HepG2 (cell line): Measurements from ENCODE around the gene TBX10. TPM values are rescaled to one million over a fixed set of nuclear protein-coding genes. Genes with fewer than 3 reads are reported as not detected.

Source experiments
- ETV5 ChIP-seq: IDR thresholded peaks from 2 replicates; pipeline ENCODE4 v1.6.1; 2018; ENCODE audit warnings: missing biosample characterization, missing genetic modification reagents, inconsistent platforms, borderline replicate concordance
- FOXM1 ChIP-seq: sonication (generic); formaldehyde crosslinking; IDR thresholded peaks from 2 replicates; pipeline ENCODE4 v1.5.0; 2020; ENCODE audit warnings: missing genetic modification reagents
- GATA4 ChIP-seq: sonication (generic); IDR thresholded peaks from 2 replicates; pipeline ENCODE4 v1.6.1; 2016; ENCODE audit warnings: antibody characterized with exemption, low read depth, borderline replicate concordance
- KDM2A ChIP-seq: sonication (generic); formaldehyde crosslinking; IDR thresholded peaks from 2 replicates; pipeline ENCODE4 v1.4.0; 2020; ENCODE audit warnings: low read depth, missing genetic modification reagents, borderline replicate concordance
- SCMH1 ChIP-seq: sonication (generic); formaldehyde crosslinking; IDR thresholded peaks from 2 replicates; pipeline ENCODE4 v1.9.0; 2021; ENCODE audit warnings: missing genetic modification reagents, mild to moderate bottlenecking, borderline replicate concordance
- SP5 ChIP-seq: IDR thresholded peaks from 2 replicates; pipeline ENCODE4 v1.6.1; 2016; ENCODE audit warnings: low read depth, borderline replicate concordance
- ZMYM3 ChIP-seq: sonication (generic); formaldehyde crosslinking; IDR thresholded peaks from 2 replicates; pipeline ENCODE4 v1.5.1; 2020; ENCODE audit warnings: mild to moderate bottlenecking, missing genetic modification reagents
- ZNF7 ChIP-seq: IDR thresholded peaks from 2 replicates; pipeline ENCODE4 v1.6.1; 2016; ENCODE audit warnings: missing biosample characterization, missing genetic modification reagents
- ZNF780A ChIP-seq: sonication (generic); formaldehyde crosslinking; IDR thresholded peaks from 2 replicates; pipeline ENCODE4 v1.8.0; 2022; ENCODE audit warnings: mild to moderate bottlenecking, missing genetic modification reagents, moderate library complexity
- ZSCAN21 ChIP-seq: sonication (generic); formaldehyde crosslinking; IDR thresholded peaks from 2 replicates; pipeline ENCODE4 v1.8.0; 2022; ENCODE audit warnings: mild to moderate bottlenecking, missing genetic modification reagents, moderate library complexity, borderline replicate concordance
- polyA plus RNA-seq, 8 experiments: library from polyadenylated mRNA; depleted of rRNA in 3 of 8; stranded (reverse) in 7 of 8; unstranded in 1 of 8; fragments of >200 nt; fragmentation: Illumina TruSeq in 4 of 8; extraction: Trizol in 4 of 8; gene quantifications; 2 replicates each; pipeline versions ENCODE4 v1.2.1 to v1.2.3, GENCODE V29; 2011 to 2016; ENCODE audit warnings: low read depth in 4 of 8, missing spikeins in 1 of 8, mixed read lengths in 1 of 8; ENCODE audit not compliant: insufficient read depth in 1 of 8
- total RNA-seq, 5 experiments: library from RNA; depleted of rRNA; stranded (reverse); fragments of >200 nt; fragmentation: Illumina TruSeq; extraction: Trizol; gene quantifications; 2 replicates each; pipeline ENCODE4 v1.2.3, GENCODE V29; 2016; ENCODE audit warnings: low read depth in 1 of 5
- TF ChIP-seq, protein P1 (sequence below): sonication (generic); formaldehyde crosslinking; IDR thresholded peaks from 2 replicates; pipeline ENCODE4 v1.4.0; 2020; ENCODE audit warnings: missing genetic modification reagents
- TF ChIP-seq, protein P2 (sequence below): IDR thresholded peaks from 2 replicates; pipeline ENCODE4 v1.6.1; 2012; ENCODE audit warnings: inconsistent platforms
- TF ChIP-seq, protein P3 (sequence below): sonication (generic); formaldehyde crosslinking; IDR thresholded peaks from 2 replicates; pipeline ENCODE4 v1.9.0; 2022; ENCODE audit warnings: missing genetic modification reagents, mild to moderate bottlenecking, borderline replicate concordance
- TF ChIP-seq, protein P4 (sequence below): IDR thresholded peaks from 2 replicates; pipeline ENCODE4 v1.6.1; 2018; ENCODE audit warnings: missing genetic modification reagents
- TF ChIP-seq, protein P5 (sequence below): sonication (generic); formaldehyde crosslinking; IDR thresholded peaks from 2 replicates; pipeline ENCODE4 v1.4.0; 2020; ENCODE audit warnings: missing genetic modification reagents, mild to moderate bottlenecking, borderline replicate concordance
- TF ChIP-seq, protein P6 (sequence below): sonication (generic); formaldehyde crosslinking; IDR thresholded peaks from 2 replicates; pipeline ENCODE4 v1.8.1; 2022; ENCODE audit warnings: low read depth, mild to moderate bottlenecking, missing genetic modification reagents
- TF ChIP-seq, protein P7 (sequence below): sonication (generic); formaldehyde crosslinking; IDR thresholded peaks from 2 replicates; pipeline ENCODE4 v1.8.1; 2023; ENCODE audit warnings: mild to moderate bottlenecking, moderate library complexity, missing genetic modification reagents

The TBX10 gene
- total and polyA plus RNA-seq, 2 of the 13 experiments (the other 11 are each of a cell fraction or from before 2014, with no cell fraction given), result 0.27 to 1.7 TPM

DNA sequence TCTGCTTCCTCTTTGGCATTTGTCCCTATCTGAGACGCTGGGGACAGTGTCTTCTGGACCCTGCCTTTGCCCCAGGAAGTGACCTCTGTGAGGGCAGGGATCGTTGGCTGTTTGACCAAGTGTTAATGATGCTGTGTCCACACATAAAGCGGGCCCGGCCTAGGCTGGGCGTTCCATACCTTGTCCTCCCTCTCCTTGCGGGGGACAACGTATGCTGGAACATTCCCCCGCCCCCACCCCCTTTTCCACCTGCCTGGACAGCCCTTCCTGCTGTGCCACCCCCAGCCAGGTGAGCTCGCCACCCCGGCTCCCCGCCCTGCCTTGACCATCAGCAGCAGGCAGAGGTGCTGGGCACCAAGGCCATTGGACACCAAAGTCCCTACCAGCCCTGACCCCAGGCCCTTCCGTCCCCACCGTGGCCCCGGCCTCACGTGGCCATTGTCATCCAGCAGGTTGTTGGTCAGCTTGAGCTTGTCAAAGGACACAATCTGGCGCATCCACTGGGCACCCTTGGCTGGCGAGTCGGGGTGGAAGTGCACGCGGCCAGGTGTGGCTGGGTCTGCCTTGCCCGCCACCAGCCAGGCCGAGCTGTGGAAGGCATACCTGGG, 5.7 kb downstream of the TBX10 start (continued):
- TF ChIP-seq, protein P1, sequence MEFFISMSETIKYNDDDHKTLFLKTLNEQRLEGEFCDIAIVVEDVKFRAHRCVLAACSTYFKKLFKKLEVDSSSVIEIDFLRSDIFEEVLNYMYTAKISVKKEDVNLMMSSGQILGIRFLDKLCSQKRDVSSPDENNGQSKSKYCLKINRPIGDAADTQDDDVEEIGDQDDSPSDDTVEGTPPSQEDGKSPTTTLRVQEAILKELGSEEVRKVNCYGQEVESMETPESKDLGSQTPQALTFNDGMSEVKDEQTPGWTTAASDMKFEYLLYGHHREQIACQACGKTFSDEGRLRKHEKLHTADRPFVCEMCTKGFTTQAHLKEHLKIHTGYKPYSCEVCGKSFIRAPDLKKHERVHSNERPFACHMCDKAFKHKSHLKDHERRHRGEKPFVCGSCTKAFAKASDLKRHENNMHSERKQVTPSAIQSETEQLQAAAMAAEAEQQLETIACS (CRISPR knock-in tag), result no peak
- TF ChIP-seq, protein P2, sequence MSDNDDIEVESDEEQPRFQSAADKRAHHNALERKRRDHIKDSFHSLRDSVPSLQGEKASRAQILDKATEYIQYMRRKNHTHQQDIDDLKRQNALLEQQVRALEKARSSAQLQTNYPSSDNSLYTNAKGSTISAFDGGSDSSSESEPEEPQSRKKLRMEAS, result peak; percentile 16; the same call in 1 of the 2 replicates
- TF ChIP-seq, protein P3, sequence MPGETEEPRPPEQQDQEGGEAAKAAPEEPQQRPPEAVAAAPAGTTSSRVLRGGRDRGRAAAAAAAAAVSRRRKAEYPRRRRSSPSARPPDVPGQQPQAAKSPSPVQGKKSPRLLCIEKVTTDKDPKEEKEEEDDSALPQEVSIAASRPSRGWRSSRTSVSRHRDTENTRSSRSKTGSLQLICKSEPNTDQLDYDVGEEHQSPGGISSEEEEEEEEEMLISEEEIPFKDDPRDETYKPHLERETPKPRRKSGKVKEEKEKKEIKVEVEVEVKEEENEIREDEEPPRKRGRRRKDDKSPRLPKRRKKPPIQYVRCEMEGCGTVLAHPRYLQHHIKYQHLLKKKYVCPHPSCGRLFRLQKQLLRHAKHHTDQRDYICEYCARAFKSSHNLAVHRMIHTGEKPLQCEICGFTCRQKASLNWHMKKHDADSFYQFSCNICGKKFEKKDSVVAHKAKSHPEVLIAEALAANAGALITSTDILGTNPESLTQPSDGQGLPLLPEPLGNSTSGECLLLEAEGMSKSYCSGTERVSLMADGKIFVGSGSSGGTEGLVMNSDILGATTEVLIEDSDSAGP (CRISPR knock-in tag), result 0 out of 2 replicates have a peak, but pooled peaks have one; percentile 42
- no peak for TF ChIP-seq ZSCAN21
- TF ChIP-seq, protein P4, sequence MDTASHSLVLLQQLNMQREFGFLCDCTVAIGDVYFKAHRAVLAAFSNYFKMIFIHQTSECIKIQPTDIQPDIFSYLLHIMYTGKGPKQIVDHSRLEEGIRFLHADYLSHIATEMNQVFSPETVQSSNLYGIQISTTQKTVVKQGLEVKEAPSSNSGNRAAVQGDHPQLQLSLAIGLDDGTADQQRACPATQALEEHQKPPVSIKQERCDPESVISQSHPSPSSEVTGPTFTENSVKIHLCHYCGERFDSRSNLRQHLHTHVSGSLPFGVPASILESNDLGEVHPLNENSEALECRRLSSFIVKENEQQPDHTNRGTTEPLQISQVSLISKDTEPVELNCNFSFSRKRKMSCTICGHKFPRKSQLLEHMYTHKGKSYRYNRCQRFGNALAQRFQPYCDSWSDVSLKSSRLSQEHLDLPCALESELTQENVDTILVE (CRISPR knock-in tag), result no peak
- TF ChIP-seq, protein P5, sequence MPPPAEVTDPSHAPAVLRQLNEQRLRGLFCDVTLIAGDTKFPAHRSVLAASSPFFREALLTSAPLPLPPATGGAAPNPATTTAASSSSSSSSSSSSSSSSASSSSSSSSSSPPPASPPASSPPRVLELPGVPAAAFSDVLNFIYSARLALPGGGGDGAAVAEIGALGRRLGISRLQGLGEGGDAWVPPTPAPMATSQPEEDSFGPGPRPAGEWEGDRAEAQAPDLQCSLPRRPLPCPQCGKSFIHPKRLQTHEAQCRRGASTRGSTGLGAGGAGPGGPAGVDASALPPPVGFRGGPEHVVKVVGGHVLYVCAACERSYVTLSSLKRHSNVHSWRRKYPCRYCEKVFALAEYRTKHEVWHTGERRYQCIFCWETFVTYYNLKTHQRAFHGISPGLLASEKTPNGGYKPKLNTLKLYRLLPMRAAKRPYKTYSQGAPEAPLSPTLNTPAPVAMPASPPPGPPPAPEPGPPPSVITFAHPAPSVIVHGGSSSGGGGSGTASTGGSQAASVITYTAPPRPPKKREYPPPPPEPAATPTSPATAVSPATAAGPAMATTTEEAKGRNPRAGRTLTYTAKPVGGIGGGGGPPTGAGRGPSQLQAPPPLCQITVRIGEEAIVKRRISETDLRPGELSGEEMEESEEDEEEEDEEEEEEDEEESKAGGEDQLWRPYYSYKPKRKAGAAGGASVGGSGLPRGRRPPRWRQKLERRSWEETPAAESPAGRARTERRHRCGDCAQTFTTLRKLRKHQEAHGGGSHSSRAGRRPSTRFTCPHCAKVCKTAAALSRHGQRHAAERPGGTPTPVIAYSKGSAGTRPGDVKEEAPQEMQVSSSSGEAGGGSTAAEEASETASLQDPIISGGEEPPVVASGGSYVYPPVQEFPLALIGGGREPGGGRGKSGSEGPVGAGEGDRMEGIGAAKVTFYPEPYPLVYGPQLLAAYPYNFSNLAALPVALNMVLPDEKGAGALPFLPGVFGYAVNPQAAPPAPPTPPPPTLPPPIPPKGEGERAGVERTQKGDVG, result no peak
- TF ChIP-seq ZNF7 (CRISPR knock-in tag), result no peak
- TF ChIP-seq, protein P6, sequence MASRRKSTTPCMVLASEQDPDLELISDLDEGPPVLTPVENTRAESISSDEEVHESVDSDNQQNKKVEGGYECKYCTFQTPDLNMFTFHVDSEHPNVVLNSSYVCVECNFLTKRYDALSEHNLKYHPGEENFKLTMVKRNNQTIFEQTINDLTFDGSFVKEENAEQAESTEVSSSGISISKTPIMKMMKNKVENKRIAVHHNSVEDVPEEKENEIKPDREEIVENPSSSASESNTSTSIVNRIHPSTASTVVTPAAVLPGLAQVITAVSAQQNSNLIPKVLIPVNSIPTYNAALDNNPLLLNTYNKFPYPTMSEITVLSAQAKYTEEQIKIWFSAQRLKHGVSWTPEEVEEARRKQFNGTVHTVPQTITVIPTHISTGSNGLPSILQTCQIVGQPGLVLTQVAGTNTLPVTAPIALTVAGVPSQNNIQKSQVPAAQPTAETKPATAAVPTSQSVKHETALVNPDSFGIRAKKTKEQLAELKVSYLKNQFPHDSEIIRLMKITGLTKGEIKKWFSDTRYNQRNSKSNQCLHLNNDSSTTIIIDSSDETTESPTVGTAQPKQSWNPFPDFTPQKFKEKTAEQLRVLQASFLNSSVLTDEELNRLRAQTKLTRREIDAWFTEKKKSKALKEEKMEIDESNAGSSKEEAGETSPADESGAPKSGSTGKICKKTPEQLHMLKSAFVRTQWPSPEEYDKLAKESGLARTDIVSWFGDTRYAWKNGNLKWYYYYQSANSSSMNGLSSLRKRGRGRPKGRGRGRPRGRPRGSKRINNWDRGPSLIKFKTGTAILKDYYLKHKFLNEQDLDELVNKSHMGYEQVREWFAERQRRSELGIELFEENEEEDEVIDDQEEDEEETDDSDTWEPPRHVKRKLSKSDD, result no peak
- no peak for TF ChIP-seq GATA4
- TF ChIP-seq ETV5 (CRISPR knock-in tag), result peak; percentile 58; the same call in 1 of the 2 replicates
- TF ChIP-seq, protein P7, sequence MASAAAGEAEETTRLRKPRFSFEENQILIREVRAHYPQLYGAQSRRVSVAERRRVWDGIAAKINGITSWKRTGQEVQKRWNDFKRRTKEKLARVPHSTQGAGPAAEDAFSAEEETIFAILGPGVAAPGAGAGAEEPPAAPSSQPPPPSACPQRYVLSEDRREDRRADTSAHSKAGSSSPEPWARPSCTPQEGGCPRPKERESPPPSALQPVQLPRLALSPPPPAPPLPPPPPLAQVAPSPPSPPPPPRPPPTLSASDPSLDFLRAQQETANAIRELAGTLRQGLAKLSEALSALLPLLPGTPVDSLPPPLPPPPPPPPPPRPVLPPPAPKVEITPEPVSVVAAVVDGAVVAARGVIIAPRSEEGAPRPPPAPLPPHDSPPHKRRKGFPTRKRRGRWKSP (CRISPR knock-in tag), result no peak
- TF ChIP-seq SP5 (CRISPR knock-in tag), result 0 out of 2 replicates have a peak, but pooled peaks have one; percentile 15
- no peak for TF ChIP-seq ZNF780A (CRISPR knock-in tag)
- peak; percentile 3; the same call in 1 of the 2 replicates for TF ChIP-seq ZMYM3 (CRISPR knock-in tag)
- TF ChIP-seq FOXM1, result no peak
- no peak for TF ChIP-seq KDM2A (CRISPR knock-in tag)
- TF ChIP-seq SCMH1 (CRISPR knock-in tag), result no peak
